ENCODE results near the gene FADS1. TPM values are rescaled to one million over a fixed set of nuclear protein-coding genes. Genes with fewer than 3 reads are reported as not detected.

FADS1 gene
- total RNA-seq, 1 experiment from 2014 or later: 150 TPM

- Histone ChIP-seq H3K4me2 (no peak overlapping the region), H3K36me3 (ENCODE audit: low read depth) (no peaks in the 10 kb centered on the region; the same call in 1 of the 2 replicates), H3K4me3 (no peak overlapping the region), H3K27ac (no peak overlapping the region), H2AFZ (no peak overlapping the region), H3K27me3 (ENCODE audit: insufficient read depth, low read depth) (no peaks in the 10 kb centered on the region), H3F3A (ENCODE audit: insufficient read depth, low read depth) (no peaks in the 10 kb centered on the region), H4K20me1 (ENCODE audit: insufficient read depth) (no peaks in the 10 kb centered on the region), H3K4me1 (replicated peaks; ENCODE audit: insufficient read depth) (no peaks in the 10 kb centered on the region), H3K79me2 (ENCODE audit: low read depth) (no peaks in the 10 kb centered on the region), H3K9me3 (ENCODE audit: insufficient read depth, low read depth) (no peaks in the 10 kb centered on the region), H3K9me2 (ENCODE audit: insufficient read depth) (no peaks in the 10 kb centered on the region)
- no peak for DNase-seq
- POLR2A ChIA-PET (ENCODE audit: unreplicated experiment): no interaction called here
- CTCF ChIA-PET: no interaction called here
- no TSS peak for BruUV-seq (replicated peaks)
- intact Hi-C loops (cut with micrococcal nuclease; ENCODE audit: unreplicated experiment): loop anchor here (10.0 kb wide), 1 partner anchor 937 kb away; the partner anchor contains the start of gene TMEM132A
- TF ChIP-seq CTCF (conservative IDR thresholded peaks at IDR 0.05) (no peak), EZH2 (IDR thresholded peaks at IDR 0.05; ENCODE audit: low read depth) (no peak)
These were observed 44.8 kb upstream of the FADS1 start for GRCh38 chr11:61861634-61862033.

- Histone ChIP-seq H3K4me2 (no peak overlapping the region), H3K9me3 (ENCODE audit: insufficient read depth, low read depth) (no peaks in the 10 kb centered on the region), H3K27ac (no peak overlapping the region), H3K27me3 (ENCODE audit: insufficient read depth, low read depth) (no peaks in the 10 kb centered on the region), H3K9me2 (ENCODE audit: insufficient read depth) (no peaks in the 10 kb centered on the region), H2AFZ (no peak overlapping the region), H3F3A (ENCODE audit: insufficient read depth, low read depth) (no peaks in the 10 kb centered on the region), H4K20me1 (ENCODE audit: insufficient read depth) (no peaks in the 10 kb centered on the region), H3K4me3 (no peak overlapping the region), H3K79me2 (ENCODE audit: low read depth) (no peaks in the 10 kb centered on the region), H3K36me3 (ENCODE audit: low read depth) (no peaks in the 10 kb centered on the region; the same call in 1 of the 2 replicates), H3K4me1 (replicated peaks; ENCODE audit: insufficient read depth) (no peaks in the 10 kb centered on the region)
- no peak for TF ChIP-seq CTCF (conservative IDR thresholded peaks at IDR 0.05)
- TF ChIP-seq EZH2 (IDR thresholded peaks at IDR 0.05; ENCODE audit: low read depth): no peak
- intact Hi-C loops (cut with micrococcal nuclease; ENCODE audit: unreplicated experiment): loop anchor here (10.0 kb wide), 1 partner anchor 935 kb away; the partner anchor contains the start of gene TMEM132A
- ChIA-PET CTCF (interaction anchor here (0.6 kb wide), 1 partner anchor 372 kb away, joined by 5 read pairs; no protein-coding TSS in a partner anchor), POLR2A (ENCODE audit: unreplicated experiment) (interaction anchor here (0.6 kb wide), 1 partner anchor 357 kb away, joined by 3 read pairs; no protein-coding TSS in a partner anchor)
- BruUV-seq (replicated peaks): no TSS peak
- peak in 1 of 2 experiments; percentile 46 for DNase-seq
These were observed 43.5 kb upstream of the FADS1 start for GRCh38 chr11:61860054-61860903.

GRCh38 chr11:61855939-61856680 is 39.3 kb upstream of the FADS1 start:
- no peak overlapping the region for H2AFZ ChIP-seq
- POLR2A ChIA-PET (ENCODE audit: unreplicated experiment): no interaction called here
- H3K9me2 ChIP-seq (ENCODE audit: insufficient read depth): no peaks in the 10 kb centered on the region
- H3K27ac ChIP-seq: no peak overlapping the region
- CTCF ChIA-PET: no interaction called here
- H3K4me2 ChIP-seq: no peak overlapping the region
- TF ChIP-seq CTCF (conservative IDR thresholded peaks at IDR 0.05): no peak
- no peak for TF ChIP-seq EZH2 (IDR thresholded peaks at IDR 0.05; ENCODE audit: low read depth)
- no TSS peak for BruUV-seq (replicated peaks)
- H3K9me3 ChIP-seq (ENCODE audit: insufficient read depth, low read depth): no peaks in the 10 kb centered on the region
- no peaks in the 10 kb centered on the region for H3F3A ChIP-seq (ENCODE audit: insufficient read depth, low read depth)
- intact Hi-C loops (cut with micrococcal nuclease; ENCODE audit: unreplicated experiment): no loop called here
- no peak overlapping the region for H3K4me3 ChIP-seq
- no peaks in the 10 kb centered on the region for H3K79me2 ChIP-seq (ENCODE audit: low read depth)
- no peaks in the 10 kb centered on the region for H4K20me1 ChIP-seq (ENCODE audit: insufficient read depth)
- H3K4me1 ChIP-seq (replicated peaks; ENCODE audit: insufficient read depth): no peaks in the 10 kb centered on the region
- no peak for DNase-seq
- no peaks in the 10 kb centered on the region; the same call in 1 of the 2 replicates for H3K36me3 ChIP-seq (ENCODE audit: low read depth)
- H3K27me3 ChIP-seq (ENCODE audit: insufficient read depth, low read depth): no peaks in the 10 kb centered on the region

Measured in PC-9 (cell line).